ENCODE data around the gene MATN4.

DNA sequence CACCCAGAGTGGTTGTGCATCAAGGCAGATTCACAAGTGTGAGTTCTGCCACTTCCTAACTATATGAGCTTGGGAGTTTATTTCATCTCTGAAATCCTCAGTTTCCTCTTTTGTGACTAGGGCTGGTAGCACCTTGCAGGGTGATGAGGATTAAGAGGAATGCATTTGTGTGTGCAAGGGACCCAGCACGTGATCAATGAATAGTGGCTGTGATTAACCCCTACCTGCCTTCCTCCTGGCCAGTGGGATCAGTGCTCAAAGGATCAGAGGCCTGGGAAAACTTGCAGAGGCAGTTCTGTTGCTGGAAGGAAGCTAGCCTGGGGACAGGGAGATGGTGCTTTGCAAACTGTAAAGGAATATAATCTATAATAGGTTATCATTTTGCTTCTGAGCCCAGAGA, 32.9 kb upstream of the MATN4 start:
- no peak for TF ChIP-seq POLR2A (IDR thresholded peaks at IDR 0.05)
- no peak for TF ChIP-seq CTCF (IDR thresholded peaks at IDR 0.05)
- no peak for TF ChIP-seq POLR2AphosphoS5 (IDR thresholded peaks at IDR 0.05)

All from prostate gland (tissue), 2 donors.